Stimulated activated CD4-positive, alpha-beta T cell treated with anti-CD3 and anti-CD28 coated beads, Interleukin-1b, Interleukin-23, amount 100 ng/mL, for 48 hours (primary cell): ENCODE data around the gene IFNA1.
"Not testable (repeated sequence)": the region's sequence is repeated elsewhere in the genome, so short reads cannot be mapped to it uniquely, and the experiment has no call there.

Experiments
- DNase-seq: peaks from one replicate; pipeline ENCODE4 v3.0.0-alpha.2; 2020

Gene IFNA1

GRCh38 chr9:21449312-21449711 is 9.1 kb downstream of the IFNA1 start:
- not testable (repeated sequence) for DNase-seq

- no peak for DNase-seq
Observed at GRCh38 chr9:21450733-21451394, 10.6 kb downstream of the IFNA1 start.

- no peak for DNase-seq
Observed at GRCh38 chr9:21452681-21453080, 12.4 kb downstream of the IFNA1 start.

GRCh38 chr9:21454149-21454548 is 13.9 kb downstream of the IFNA1 start:
- no peak for DNase-seq

- no peak for DNase-seq
Observed at GRCh38 chr9:21455320-21455719, 15.1 kb downstream of the IFNA1 start.

GRCh38 chr9:21461377-21461776 is 21.1 kb downstream of the IFNA1 start:
- DNase-seq: no peak

- DNase-seq: no peak
Observed at GRCh38 chr9:21465138-21465537, 24.9 kb downstream of the IFNA1 start.

- no peak for DNase-seq
Observed at GRCh38 chr9:21465859-21466518, 25.8 kb downstream of the IFNA1 start.

- no peak for DNase-seq
Observed at GRCh38 chr9:21470126-21470525, 29.9 kb downstream of the IFNA1 start.

- no peak for DNase-seq
Observed at GRCh38 chr9:21473236-21473635, 33.0 kb downstream of the IFNA1 start.

GRCh38 chr9:21477466-21477865 is 37.2 kb downstream of the IFNA1 start:
- no peak for DNase-seq

GRCh38 chr9:21479152-21479702 is 39.0 kb downstream of the IFNA1 start:
- no peak for DNase-seq

- DNase-seq: no peak
Observed at GRCh38 chr9:21481470-21482056, 41.3 kb downstream of the IFNA1 start.

GRCh38 chr9:21482213-21482612 is 42.0 kb downstream of the IFNA1 start, which contains the start of gene IFNE:
Gene IFNE, minus strand, starts transcription at chr9:21482313. Its CDS starts 619 bp downstream, at chr9:21481694.
- DNase-seq: no peak
